ENCODE measurements around the gene ARAF. TPM values are rescaled to one million over a fixed set of nuclear protein-coding genes. Genes with fewer than 3 reads are reported as not detected.

The ARAF gene
- total and polyA plus RNA-seq, 2 donors (not counting 3 experiments of a cell fraction or from before 2014, with no cell fraction given) = 62.7 to 69.5 TPM

DNA sequence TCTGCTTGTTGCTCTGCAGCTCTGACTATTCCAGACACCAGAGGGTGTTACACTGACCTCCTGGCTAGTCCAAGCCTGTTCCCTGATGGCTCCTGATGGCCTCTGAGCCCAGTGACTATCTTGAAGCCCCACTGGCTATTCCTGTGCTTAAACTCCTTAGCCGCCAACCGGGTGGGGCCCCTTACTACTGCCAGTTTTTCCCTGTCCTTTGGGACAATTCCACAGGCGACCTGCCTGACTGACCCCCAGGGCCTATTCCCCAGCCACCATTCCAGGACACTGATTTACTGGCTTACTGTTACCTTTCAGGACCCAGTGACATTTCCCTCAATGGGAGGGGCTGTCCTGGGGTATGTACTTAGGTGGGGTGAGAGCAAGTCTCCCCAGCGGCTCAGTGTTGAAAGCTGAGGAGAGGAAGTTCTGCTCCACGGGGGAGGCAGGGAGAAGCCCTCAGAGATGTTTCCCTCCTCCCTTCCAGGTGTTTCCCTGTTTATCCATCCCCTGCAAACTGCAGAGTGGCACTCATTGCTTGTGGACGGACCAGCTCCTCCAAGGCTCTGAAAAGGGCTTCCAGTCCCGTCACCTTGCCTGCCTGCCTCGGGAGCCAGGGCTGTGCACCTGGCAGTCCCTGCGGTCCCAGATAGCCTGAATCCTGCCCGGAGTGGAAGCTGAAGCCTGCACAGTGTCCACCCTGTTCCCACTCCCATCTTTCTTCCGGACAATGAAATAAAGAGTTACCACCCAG is 25.2 kb downstream of the ARAF start:
- H3K79me2 ChIP-seq (ENCODE audit: control insufficient read depth, insufficient read depth, low read length) = peaks cover 3% of the 10 kb centered on the region
- POLR2A ChIA-PET = no interaction called here
- H3K27ac ChIP-seq (ENCODE audit: insufficient read depth, low read depth, low read length) = no peak overlapping the region
- FAIRE-seq (no peak), DNase-seq (ENCODE audit: low read depth, low spot score) (no peak)
- no peak overlapping the region for H3K9ac ChIP-seq (replicated peaks; ENCODE audit: extremely low read depth, insufficient read depth, low read length)
- peaks cover 0 to 2% of the 10 kb centered on the region in 2 experiments for H3K36me3 ChIP-seq (ENCODE audit: control insufficient read depth in 2 of 2, extremely low read depth in 1 of 2, insufficient read depth in 2 of 2, low read length in 2 of 2)
- peaks cover 26% of the 10 kb centered on the region for H3K4me1 ChIP-seq (ENCODE audit: control insufficient read depth, extremely low read depth, insufficient read depth, low read length)
- H4K20me1 ChIP-seq (replicated peaks; ENCODE audit: control insufficient read depth, extremely low read depth, insufficient read depth, low read length) = no peaks in the 10 kb centered on the region
- BruUV-seq (replicated peaks) = no TSS peak
- dilution Hi-C loops (cut with MboI; ENCODE audit: extremely low pct_ligation_motif_present, low sequenced_read_pairs) = no loop called here
- no peaks in the 10 kb centered on the region for H3K27me3 ChIP-seq (ENCODE audit: control insufficient read depth in 2 of 2, insufficient read depth in 2 of 2, low read length in 2 of 2)
- H3K9me1 ChIP-seq (replicated peaks; ENCODE audit: control insufficient read depth, extremely low read depth, insufficient read depth, low read length) = no peaks in the 10 kb centered on the region
- no peak for TF ChIP-seq POLR2AphosphoS5 (IDR thresholded peaks at IDR 0.05; ENCODE audit: insufficient read depth, low read depth, low read length)
- no peak for TF ChIP-seq CTCF (IDR thresholded peaks at IDR 0.05; ENCODE audit: extremely low read depth in 1 of 2, insufficient read depth in 1 of 2, low read depth in 1 of 2, low read length in 2 of 2)
- no peak for TF ChIP-seq POLR2A (IDR thresholded peaks at IDR 0.05; ENCODE audit: low read depth, low read length)
- TF ChIP-seq MYC (IDR thresholded peaks at IDR 0.05; ENCODE audit: low read depth, low read length) = no peak
- no peak for TF ChIP-seq MAX (IDR thresholded peaks at IDR 0.05; ENCODE audit: insufficient read depth, insufficient read length)
- TF ChIP-seq GATA2 (IDR thresholded peaks at IDR 0.05; ENCODE audit: insufficient read depth, insufficient read length, low read depth, low read length) = no peak
- TF ChIP-seq JUN (IDR thresholded peaks at IDR 0.05; ENCODE audit: borderline replicate concordance, insufficient read depth, insufficient read length, low read depth) = no peak
- TF ChIP-seq EZH2 (IDR thresholded peaks at IDR 0.05; ENCODE audit: borderline replicate concordance, low read depth, low read length, severe bottlenecking) = no peak
- no peak for TF ChIP-seq FOS (IDR thresholded peaks at IDR 0.05; ENCODE audit: borderline replicate concordance, insufficient read depth, low read length)
- H3K4me3 ChIP-seq (replicated peaks in 1 of 3; ENCODE audit: insufficient read depth in 1 of 3, low read depth in 1 of 3, low read length in 3 of 3) = no peak overlapping the region
- intact Hi-C loops (cut with micrococcal nuclease) = no loop called here
- no peak overlapping the region for H2AFZ ChIP-seq (ENCODE audit: low read depth, low read length)
- CTCF ChIA-PET = interaction anchor here (1.4 kb wide), 1 partner anchor 58 kb away, joined by 3 read pairs; no protein-coding TSS in a partner anchor
- no peaks in the 10 kb centered on the region for H3K9me3 ChIP-seq (replicated peaks; ENCODE audit: control insufficient read depth, insufficient read depth, low read length)
- H3K4me2 ChIP-seq (ENCODE audit: insufficient read depth, low read length) = no peak overlapping the region

Measured in endothelial cell of umbilical vein (primary cell).